H1 (cell line): ENCODE results near the gene ZNF679. TPM values are rescaled to one million over a fixed set of nuclear protein-coding genes. Genes with fewer than 3 reads are reported as not detected.

Experiments
- CTCF ChIA-PET: fragments of 300-600 bp; sonication (Branson Sonifier 250); formaldehyde crosslinking; loops from one replicate; lab custom pipeline; 2021; ENCODE audit not compliant: partially characterized antibody; lab: Charles Lee
- POLR2A ChIA-PET: fragments of 300-600 bp; sonication (Branson Sonifier 250); formaldehyde crosslinking; loops from one replicate; lab custom pipeline; 2021; ENCODE audit warnings: inconsistent platforms; ENCODE audit not compliant: partially characterized antibody; lab: Charles Lee
- DNase-seq, 2 experiments: peaks; one replicate each; pipeline versions ENCODE4 v3.0.0 to v3.0.0-alpha.2; 2010 to 2022; ENCODE audit warnings: low spot score in 2 of 2, low read depth in 1 of 2, mixed read lengths in 1 of 2
- FAIRE-seq: peaks from 2 replicates; lab custom pipeline; 2011; peaks lifted over from hg19 to GRCh38; lab: Jason Lieb, UNC
- H2AFZ ChIP-seq: 2 replicates; pipeline ENCODE4 v1.8.1; 2012; ENCODE audit warnings: low read length, inconsistent platforms
- H2AK5ac ChIP-seq: 2 replicates; pipeline ENCODE4 v1.6.1; 2013; ENCODE audit warnings: low read depth, low read length
- H2BK120ac ChIP-seq: replicated peaks from 2 replicates; pipeline ENCODE3; 2013; ENCODE audit warnings: low read depth, low read length, inconsistent platforms
- H2BK12ac ChIP-seq: 2 replicates; pipeline ENCODE4 v1.6.1; 2013; ENCODE audit warnings: low read depth, low read length
- H2BK15ac ChIP-seq: 2 replicates; pipeline ENCODE4 v1.6.1; 2013; ENCODE audit warnings: low read length
- H2BK20ac ChIP-seq: 2 replicates; pipeline ENCODE4 v1.6.1; 2013; ENCODE audit warnings: low read length
- H2BK5ac ChIP-seq: 2 replicates; pipeline ENCODE4 v1.6.1; 2013; ENCODE audit warnings: low read depth, low read length
- H3K14ac ChIP-seq: 2 replicates; pipeline ENCODE4 v1.6.1; 2013; ENCODE audit warnings: inconsistent platforms; ENCODE audit not compliant: insufficient read length
- H3K18ac ChIP-seq: 2 replicates; pipeline ENCODE4 v1.6.1; 2013; ENCODE audit warnings: low read length; ENCODE audit errors: extremely low read depth
- H3K23ac ChIP-seq: 2 replicates; pipeline ENCODE4 v1.6.1; 2013; ENCODE audit warnings: inconsistent platforms; ENCODE audit not compliant: insufficient read length
- H3K23me2 ChIP-seq: 2 replicates; pipeline ENCODE4 v1.6.1; 2013; ENCODE audit warnings: low read depth, low read length
- H3K27ac ChIP-seq: 2 replicates; pipeline ENCODE4 v1.6.1; 2011; ENCODE audit warnings: low read depth, low read length, inconsistent platforms
- H3K27me3 ChIP-seq, 4 experiments: replicated peaks in 1 of 4; 1 replicate in 1 of 4; 2 replicates in 3 of 4; pipeline versions ENCODE4 v1.6.1 to v1.8.1; 2011 to 2013; ENCODE audit warnings: low read length in 3 of 4, mild to moderate bottlenecking in 3 of 4, inconsistent platforms in 2 of 4, mixed read lengths in 2 of 4, moderate library complexity in 1 of 4; ENCODE audit not compliant: control insufficient read depth in 3 of 4, insufficient read depth in 3 of 4; ENCODE audit errors: extremely low read depth in 1 of 4
- H3K36me3 ChIP-seq, 4 experiments: 2 replicates each; pipeline versions ENCODE4 v1.6.1 to v1.8.1; 2011 to 2013; ENCODE audit warnings: mild to moderate bottlenecking in 4 of 4, low read length in 3 of 4, moderate library complexity in 2 of 4, control low read depth in 1 of 4, inconsistent platforms in 1 of 4; ENCODE audit not compliant: insufficient read depth in 4 of 4, control insufficient read depth in 2 of 4
- H3K4ac ChIP-seq: replicated peaks from 2 replicates; pipeline ENCODE3; 2013; ENCODE audit warnings: low read length, low read depth, mixed read lengths, inconsistent platforms; ENCODE audit not compliant: insufficient read length
- H3K4me1 ChIP-seq, 4 experiments: replicated peaks in 1 of 4; 1 replicate in 1 of 4; 2 replicates in 3 of 4; pipeline versions ENCODE4 v1.6.1 to v1.8.1; 2011 to 2013; ENCODE audit warnings: low read length in 3 of 4, inconsistent platforms in 2 of 4, mixed read lengths in 1 of 4; ENCODE audit not compliant: insufficient read depth in 4 of 4, control insufficient read depth in 3 of 4
- H3K4me2 ChIP-seq, 2 experiments: 2 replicates each; pipeline versions ENCODE4 v1.6.1 to v1.8.1; 2011 to 2013; ENCODE audit warnings: low read depth in 2 of 2, low read length in 2 of 2, control low read depth in 1 of 2, inconsistent platforms in 1 of 2, mild to moderate bottlenecking in 1 of 2; ENCODE audit not compliant: insufficient read depth in 1 of 2
- H3K4me3 ChIP-seq, 4 experiments: fragments of 200-600, 300-600 bp in 1 of 4; sonication (generic), shearing (Covaris generic), sonication (Bioruptor Twin) in 1 of 4; 2 replicates each; pipeline versions ENCODE4 v1.5.1 to v1.8.1; 2011 to 2016; ENCODE audit warnings: low read length in 4 of 4, low read depth in 3 of 4, control low read depth in 2 of 4, inconsistent platforms in 2 of 4, mild to moderate bottlenecking in 2 of 4, mixed read lengths in 1 of 4, moderate library complexity in 1 of 4; ENCODE audit not compliant: insufficient read depth in 2 of 4; ENCODE audit errors: extremely low read depth in 1 of 4
- H3K56ac ChIP-seq: replicated peaks from 2 replicates; pipeline ENCODE3; 2013; ENCODE audit warnings: low read depth, mild to moderate bottlenecking, mixed read lengths, low read length, inconsistent platforms; ENCODE audit not compliant: insufficient read length
- H3K79me1 ChIP-seq: 2 replicates; pipeline ENCODE4 v1.6.1; 2013; ENCODE audit warnings: low read depth, low read length, control low read depth
- H3K79me2 ChIP-seq, 2 experiments: 2 replicates each; pipeline versions ENCODE4 v1.6.1 to v1.8.1; 2012 to 2013; ENCODE audit warnings: low read length in 2 of 2, mild to moderate bottlenecking in 2 of 2, inconsistent platforms in 1 of 2; ENCODE audit not compliant: insufficient read depth in 2 of 2, control insufficient read depth in 1 of 2
- H3K9ac ChIP-seq, 4 experiments: replicated peaks in 1 of 4; 1 replicate in 1 of 4; 2 replicates in 3 of 4; pipeline versions ENCODE4 v1.6.1 to v1.8.1; 2011 to 2013; ENCODE audit warnings: low read depth in 3 of 4, low read length in 3 of 4, control low read depth in 2 of 4, mild to moderate bottlenecking in 2 of 4, moderate library complexity in 2 of 4, inconsistent platforms in 1 of 4; ENCODE audit errors: extremely low read depth in 1 of 4
- H3K9me3 ChIP-seq, 2 experiments: 2 replicates each; pipeline versions ENCODE4 v1.6.1 to v1.8.1; 2012 to 2013; ENCODE audit warnings: mild to moderate bottlenecking in 2 of 2, moderate library complexity in 2 of 2, control low read depth in 1 of 2, inconsistent platforms in 1 of 2, low read depth in 1 of 2, low read length in 1 of 2, mixed read lengths in 1 of 2; ENCODE audit not compliant: insufficient read depth in 2 of 2
- H4K20me1 ChIP-seq, 2 experiments: replicated peaks in 1 of 2; 2 replicates each; pipeline versions ENCODE3 to v1.8.1; 2011 to 2013; ENCODE audit warnings: inconsistent platforms in 2 of 2, low read length in 2 of 2, mild to moderate bottlenecking in 1 of 2; ENCODE audit not compliant: insufficient read depth in 2 of 2, control insufficient read depth in 1 of 2
- H4K5ac ChIP-seq: 2 replicates; pipeline ENCODE4 v1.6.1; 2013; ENCODE audit warnings: low read length, low read depth, mixed read lengths, inconsistent platforms; ENCODE audit not compliant: insufficient read length
- H4K8ac ChIP-seq: 2 replicates; pipeline ENCODE4 v1.8.0; 2013; ENCODE audit warnings: mild to moderate bottlenecking, moderate library complexity, low read length, inconsistent platforms; ENCODE audit not compliant: insufficient read depth; ENCODE audit errors: extremely low read depth
- H4K91ac ChIP-seq: replicated peaks from 2 replicates; pipeline ENCODE3; 2013; ENCODE audit warnings: low read length, mixed read lengths, inconsistent platforms; ENCODE audit not compliant: insufficient read length
- BRCA1 ChIP-seq: IDR thresholded peaks from 2 replicates; pipeline ENCODE4 v1.6.1; 2012; ENCODE audit warnings: low read depth, low read length, improper control_type of control experiment
- CEBPB ChIP-seq: IDR thresholded peaks from 2 replicates; pipeline ENCODE4 v1.6.1; 2012; ENCODE audit warnings: low read depth, low read length
- MAX ChIP-seq: IDR thresholded peaks from 2 replicates; pipeline ENCODE4 v1.6.1; 2012; ENCODE audit warnings: inconsistent platforms
- SAP30 ChIP-seq: fragments of 300-600 bp; sonication (generic); IDR thresholded peaks from 2 replicates; pipeline ENCODE4 v1.7.1; 2012; ENCODE audit warnings: low read length, moderate library complexity, mild to moderate bottlenecking, inconsistent platforms; ENCODE audit not compliant: insufficient read depth, insufficient replicate concordance
- SIN3A ChIP-seq, 2 experiments: IDR thresholded peaks in 1 of 2; conservative IDR thresholded peaks in 1 of 2; 2 replicates each; pipeline ENCODE4 v1.6.1; 2011 to 2012; ENCODE audit warnings: low read length in 2 of 2, improper control_type of control experiment in 1 of 2, low read depth in 1 of 2, mild to moderate bottlenecking in 1 of 2
- SIX5 ChIP-seq: IDR thresholded peaks from 2 replicates; pipeline ENCODE4 v1.6.1; 2011; ENCODE audit warnings: mild to moderate bottlenecking, low read depth, low read length
- TAF1 ChIP-seq: IDR thresholded peaks from 2 replicates; pipeline ENCODE4 v1.6.1; 2011; ENCODE audit warnings: mild to moderate bottlenecking, low read depth, low read length
- WGBS, 2 experiments: shearing (Covaris generic) in 1 of 2; methylation state at CpG; one replicate each; pipeline versions ENCODE4 v1.1.6 to v1.1.7; 2013 to 2015; ENCODE audit warnings: low lambda C conversion rate in 2 of 2, mixed read lengths in 2 of 2, inconsistent platforms in 1 of 2, low coverage in 1 of 2, missing lambda C conversion rate in 1 of 2; ENCODE audit not compliant: insufficient replicate concordance in 2 of 2, insufficient coverage in 1 of 2, insufficient read length in 1 of 2; ENCODE audit errors: extremely low coverage in 1 of 2, missing lambda C conversion rate in 1 of 2; 5-methylcytosine and 5-hydroxymethylcytosine counted together
- polyA plus RNA-seq, 7 experiments: library from polyadenylated mRNA; depleted of rRNA in 3 of 7; stranded (reverse) in 5 of 7; unstranded in 2 of 7; fragments of >200 nt in 5 of 7; fragments of 200-250 nt in 2 of 7; gene quantifications; 1 replicate in 5 of 7; 2 replicates in 1 of 7; 4 replicates in 1 of 7; pipeline versions ENCODE4 v1.2.1 to v1.2.3, GENCODE V29; 2011 to 2013; ENCODE audit warnings: missing spikeins in 2 of 7, mixed read lengths in 2 of 7
- total RNA-seq: library from RNA; stranded (reverse); fragmentation: NEBNext Ultra II Directional; extraction: Animal tissue kit (Norgen Biotek cat#: 25700); gene quantifications from 2 replicates; pipeline ENCODE4 v1.2.1, GENCODE V29; 2021

ZNF679 gene
- total and polyA plus RNA-seq, 2 of the 8 experiments (the other 6 are each of a cell fraction or from before 2014, with no cell fraction given), result not detected

GRCh38 chr7:64223366-64223765, 4.9 kb upstream of the ZNF679 start:
- Histone ChIP-seq H3K14ac (no peak overlapping the region), H3K79me1 (no peaks in the 10 kb centered on the region), H2BK12ac (no peak overlapping the region), H3K4me1 (no peaks in the 10 kb centered on the region), H3K4ac (no peak overlapping the region), H2BK5ac (no peak overlapping the region), H3K27me3 (no peaks in the 10 kb centered on the region), H3K56ac (no peak overlapping the region), H3K23ac (no peak overlapping the region), H4K5ac (no peak overlapping the region), H2BK20ac (no peak overlapping the region)
- CTCF ChIA-PET, result no interaction called here
- no peak for FAIRE-seq
- no peak for TF ChIP-seq TAF1
- no peak for TF ChIP-seq BRCA1
- TF ChIP-seq SIX5, result no peak
- no peak for TF ChIP-seq MAX
- no peak for TF ChIP-seq CEBPB
- no peak for TF ChIP-seq SIN3A (conservative IDR thresholded peaks at IDR 0.05 in 1 of 2, IDR thresholded peaks at IDR 0.05 in 1 of 2; ENCODE audit: low read depth in 1 of 2, low read length in 2 of 2)
- TF ChIP-seq SAP30, result no peak
- TF ChIP-seq, all 59 proteins: peak for 0
- no peak for DNase-seq
- no peak overlapping the region for H3K18ac ChIP-seq
- WGBS, 2 experiments, result 71% methylated on average over 2 of the region's 2 CpGs; no CpG with 5 or more reads in 1 of the 2 experiments
- no peaks in the 10 kb centered on the region for H4K20me1 ChIP-seq
- H3K9me3 ChIP-seq, result peaks cover 50 to 79% of the 10 kb centered on the region in 2 experiments
- H2BK15ac ChIP-seq, result no peak overlapping the region
- no peaks in the 10 kb centered on the region for H3K36me3 ChIP-seq
- no peak overlapping the region for H3K27ac ChIP-seq
- no peak overlapping the region for H3K4me3 ChIP-seq
- no peak overlapping the region for H4K8ac ChIP-seq
- H2AFZ ChIP-seq, result no peak overlapping the region
- no peak overlapping the region for H2AK5ac ChIP-seq
- H3K4me2 ChIP-seq, result no peak overlapping the region
- no peaks in the 10 kb centered on the region for H3K79me2 ChIP-seq
- POLR2A ChIA-PET, result interaction anchor here (0.5 kb wide), 1 partner anchor 31 kb away, joined by 3 read pairs; no protein-coding TSS in a partner anchor
- no peak overlapping the region for H3K9ac ChIP-seq
- no peaks in the 10 kb centered on the region for H3K23me2 ChIP-seq
- H2BK120ac ChIP-seq, result no peak overlapping the region
- H4K91ac ChIP-seq, result no peak overlapping the region
